Small intestine (tissue), 7 donors: Measurements from ENCODE around the gene HSPG2. TPM values are rescaled to one million over a fixed set of nuclear protein-coding genes. Genes with fewer than 3 reads are reported as not detected.
"Not testable (repeated sequence)": the region's sequence is repeated elsewhere in the genome, so short reads cannot be mapped to it uniquely, and the experiment has no call there.

ENCODE experiments used
- DNase-seq, 2 donors: peaks; one replicate each; pipeline versions ENCODE4 v3.0.0 to v3.0.0-alpha.2; 2013
- FAIRE-seq: peaks from 2 replicates; lab custom pipeline; 2012; peaks lifted over from hg19 to GRCh38; lab: Jason Lieb, UNC
- H3K27ac ChIP-seq, 3 donors: one replicate each; pipeline ENCODE4 v1.5.1; 2013; ENCODE audit warnings: low read length in 2 of 3, mild to moderate bottlenecking in 2 of 3, control low read depth in 1 of 3, inconsistent platforms in 1 of 3, low read depth in 1 of 3, moderate library complexity in 1 of 3
- H3K27me3 ChIP-seq, 3 donors: one replicate each; pipeline ENCODE4 v1.6.1; 2013; ENCODE audit warnings: low read length in 3 of 3, inconsistent platforms in 1 of 3; ENCODE audit not compliant: control insufficient read depth in 3 of 3, insufficient read depth in 3 of 3
- H3K36me3 ChIP-seq, 3 donors: one replicate each; pipeline ENCODE4 v1.6.1; 2013; ENCODE audit warnings: low read length in 3 of 3, inconsistent platforms in 1 of 3, low read depth in 1 of 3, mild to moderate bottlenecking in 1 of 3, moderate library complexity in 1 of 3; ENCODE audit not compliant: control insufficient read depth in 3 of 3, insufficient read depth in 2 of 3
- H3K4me1 ChIP-seq, 3 donors: one replicate each; pipeline ENCODE4 v1.6.1; 2013; ENCODE audit warnings: low read length in 2 of 3, inconsistent platforms in 1 of 3, low read depth in 1 of 3, mild to moderate bottlenecking in 1 of 3, moderate library complexity in 1 of 3; ENCODE audit not compliant: control insufficient read depth in 3 of 3, insufficient read depth in 2 of 3
- H3K4me3 ChIP-seq, 3 donors: one replicate each; pipeline ENCODE4 v1.5.1; 2013; ENCODE audit warnings: low read length in 3 of 3, control low read depth in 1 of 3, inconsistent platforms in 1 of 3, low read depth in 1 of 3, mild to moderate bottlenecking in 1 of 3, moderate library complexity in 1 of 3
- H3K9me3 ChIP-seq, 2 donors: one replicate each; pipeline ENCODE4 v1.6.1; 2013; ENCODE audit warnings: low read depth in 1 of 2, low read length in 1 of 2; ENCODE audit not compliant: control insufficient read depth in 2 of 2, insufficient read depth in 1 of 2
- WGBS, 3 donors: extraction: QIAGEN DNeasy Blood & Tissue Kit; methylation state at CpG; one replicate each; pipeline ENCODE4 v1.1.7; 2013; 5-methylcytosine and 5-hydroxymethylcytosine counted together
- polyA plus RNA-seq, 4 donors: library from polyadenylated mRNA; stranded (reverse) in 3 of 4; unstranded in 1 of 4; fragments of 200-250 nt in 3 of 4; fragments of 120-200 nt in 1 of 4; gene quantifications; one replicate each; pipeline versions ENCODE4 v1.2.1 to v1.2.3, GENCODE V29; 2013
- donor health status: healthy with polysubstance abuse.
- donor health status: control.
- donor health status: control.
- donor health status: Bipolar disorder and iron deficiency.
- donor health status: healthy.

The HSPG2 gene
- polyA plus RNA-seq, 4 donors: 3.6 to 82.3 (median 36.3) TPM

DNA sequence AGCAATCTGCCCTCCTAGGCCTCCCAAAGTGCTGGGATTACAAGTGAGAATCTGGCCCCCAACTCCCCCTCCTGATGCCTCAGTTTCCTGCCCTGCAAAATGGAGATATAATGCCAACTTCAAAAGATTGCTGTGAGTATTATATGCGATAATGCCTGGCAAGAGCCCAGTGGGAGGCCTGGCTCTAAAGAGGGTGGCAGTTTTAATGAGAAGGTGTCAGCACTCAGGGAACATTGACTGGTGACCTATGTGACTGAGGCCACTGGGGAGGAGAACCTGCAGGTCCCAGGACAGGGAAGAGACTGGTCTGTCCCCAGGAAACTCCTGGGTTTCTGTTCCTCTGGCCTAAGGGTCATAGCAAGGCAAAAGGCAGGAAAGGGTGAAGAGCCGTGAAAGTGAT, 11.0 kb downstream of the HSPG2 start:
- H3K9me3 ChIP-seq: no peaks in the 10 kb centered on the region
- peak overlapping the region; percentile 75 to 96 (median 96) for H3K27ac ChIP-seq
- H3K4me1 ChIP-seq: peaks cover 11 to 88% (median 21%) of the 10 kb centered on the region in 3 donors
- no peak for FAIRE-seq
- peaks cover 0 to 38% (median 0%) of the 10 kb centered on the region in 3 donors for H3K36me3 ChIP-seq
- DNase-seq: peak in 1 of 2 donors; percentile 56
- H3K27me3 ChIP-seq: no peaks in the 10 kb centered on the region
- WGBS, 3 donors: 36 to 55% (median 37%) methylated on average over 2 of the region's 2 CpGs
- H3K4me3 ChIP-seq: no peak overlapping the region

DNA sequence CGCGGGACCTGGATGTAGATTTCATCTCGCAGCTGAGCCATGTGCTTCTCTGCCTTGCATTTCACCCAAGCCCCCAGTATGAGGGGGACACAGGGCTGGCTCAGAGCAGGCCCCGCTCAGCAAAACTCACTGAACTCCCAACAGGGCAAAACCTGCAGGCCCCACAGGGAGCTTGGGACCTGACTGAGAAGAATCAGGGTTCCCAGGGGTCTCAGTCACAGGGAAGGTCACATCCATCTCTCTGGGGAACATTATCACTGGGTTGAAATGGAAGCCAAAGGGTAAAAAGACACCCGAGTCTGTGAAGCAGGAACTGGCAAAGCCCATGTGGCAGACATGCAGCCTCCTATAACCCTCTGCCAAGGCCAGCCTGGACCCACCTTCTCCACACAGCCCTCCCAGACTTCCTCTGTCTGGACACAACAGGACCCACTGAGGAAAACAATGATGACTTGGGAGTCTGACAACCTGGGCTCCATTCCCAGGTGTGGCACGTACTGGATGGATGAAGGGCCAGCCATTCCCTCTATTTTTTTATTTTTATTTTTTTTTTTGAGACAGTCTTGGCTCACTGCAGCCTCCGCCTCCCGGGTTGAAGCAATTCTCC, 11.7 kb downstream of the HSPG2 start:
- peak overlapping the region; percentile 64 to 96 (median 96) for H3K27ac ChIP-seq
- no peaks in the 10 kb centered on the region for H3K27me3 ChIP-seq
- DNase-seq (no peak), FAIRE-seq (no peak)
- WGBS, 3 donors: 68 to 76% (median 71%) methylated on average over 8 of the region's 8 CpGs
- H3K36me3 ChIP-seq: peaks cover 0 to 34% (median 0%) of the 10 kb centered on the region in 3 donors
- H3K4me3 ChIP-seq: no peak overlapping the region
- H3K9me3 ChIP-seq: no peaks in the 10 kb centered on the region
- H3K4me1 ChIP-seq: peaks cover 9 to 88% (median 26%) of the 10 kb centered on the region in 3 donors

DNA sequence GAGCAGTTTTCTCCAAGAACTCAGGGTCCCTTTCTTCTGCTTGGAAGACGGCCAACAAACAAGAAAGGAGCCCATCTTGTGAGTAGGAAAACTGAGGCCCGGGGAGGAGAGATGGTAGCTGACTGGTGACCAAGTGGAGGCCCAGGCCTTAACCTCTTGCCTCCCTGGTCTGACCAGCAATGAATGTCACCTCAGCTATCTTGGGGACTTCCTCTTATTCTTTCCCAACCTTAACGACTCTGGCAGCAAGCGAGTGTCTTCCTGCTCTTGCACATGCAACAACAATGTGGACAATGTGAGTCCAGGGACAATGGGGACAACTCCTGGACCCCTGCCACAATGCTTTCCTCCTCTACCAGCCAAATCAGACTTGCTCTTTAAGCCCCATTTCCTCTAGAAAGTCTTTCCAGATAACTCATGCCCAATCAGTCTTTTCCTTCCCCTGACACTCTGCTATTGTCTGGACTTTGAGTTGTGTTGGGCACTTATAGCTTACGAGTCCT, 12.6 kb downstream of the HSPG2 start:
- FAIRE-seq: no peak
- Histone ChIP-seq H3K4me1 (peaks cover 9 to 88% (median 25%) of the 10 kb centered on the region in 3 donors), H3K4me3 (no peak overlapping the region), H3K36me3 (peaks cover 0 to 33% (median 0%) of the 10 kb centered on the region in 3 donors), H3K27me3 (no peaks in the 10 kb centered on the region), H3K9me3 (no peaks in the 10 kb centered on the region), H3K27ac (peak overlapping the region; percentile 38 to 96 (median 96))
- DNase-seq: peak; percentile 78 to 86
- WGBS, 3 donors: 44 to 52% (median 51%) methylated on average over 5 of the region's 5 CpGs

DNA sequence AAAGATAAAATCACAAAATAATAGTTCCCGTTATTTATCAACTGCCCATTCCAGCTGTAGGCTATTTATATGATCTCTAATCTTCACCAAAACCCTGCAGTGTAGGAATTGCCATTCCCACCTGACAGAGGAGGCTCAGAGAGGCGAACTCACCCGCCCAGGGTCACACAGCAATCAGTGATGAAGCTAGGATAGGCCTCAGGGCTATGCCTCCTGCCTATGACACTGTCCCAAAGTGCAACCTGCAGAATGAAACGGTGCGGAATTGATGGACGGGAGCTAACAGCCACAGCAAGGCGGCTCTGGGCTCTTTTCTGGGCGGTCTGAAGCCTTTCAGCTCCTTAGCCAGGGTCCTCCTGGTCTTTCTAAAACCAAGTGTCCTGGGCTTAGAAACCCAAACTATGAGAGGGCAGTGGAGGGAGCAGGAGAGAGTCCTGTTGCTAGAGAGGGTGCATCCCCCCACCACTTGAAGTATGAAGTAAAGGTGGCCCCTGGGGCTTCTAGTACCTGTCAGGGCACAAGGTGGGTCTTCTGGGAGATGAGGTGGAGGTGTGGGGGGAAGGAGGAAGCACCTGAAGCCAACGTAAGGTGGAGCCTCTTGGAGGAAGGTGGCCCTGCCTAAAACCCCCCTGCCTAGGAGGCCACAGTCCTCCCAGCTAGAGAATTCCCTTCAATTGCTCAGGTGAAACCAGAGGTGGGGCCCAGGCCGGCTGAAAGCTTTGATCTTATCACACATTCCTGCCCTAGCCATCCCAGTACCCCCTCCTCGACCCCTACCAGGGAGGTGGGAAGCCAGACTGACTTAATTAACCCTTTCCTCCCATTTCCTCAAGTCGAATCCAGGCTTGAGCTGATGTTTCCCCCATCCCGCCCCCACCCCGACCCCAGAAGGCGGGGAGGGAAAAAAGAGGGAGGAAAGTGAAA, 14.8 kb downstream of the HSPG2 start:
- H3K36me3 ChIP-seq: peaks cover 0 to 32% (median 0%) of the 10 kb centered on the region in 3 donors
- no peaks in the 10 kb centered on the region for H3K27me3 ChIP-seq
- no peak for FAIRE-seq
- DNase-seq: peak in 1 of 2 donors; percentile 90
- H3K4me1 ChIP-seq: peaks cover 9 to 85% (median 25%) of the 10 kb centered on the region in 3 donors
- H3K9me3 ChIP-seq: no peaks in the 10 kb centered on the region
- no peak overlapping the region for H3K4me3 ChIP-seq
- H3K27ac ChIP-seq: peak overlapping the region in 2 of 3 donors; percentile 81 to 88
- WGBS, 3 donors: 44 to 54% (median 46%) methylated on average over 15 of the region's 15 CpGs

DNA sequence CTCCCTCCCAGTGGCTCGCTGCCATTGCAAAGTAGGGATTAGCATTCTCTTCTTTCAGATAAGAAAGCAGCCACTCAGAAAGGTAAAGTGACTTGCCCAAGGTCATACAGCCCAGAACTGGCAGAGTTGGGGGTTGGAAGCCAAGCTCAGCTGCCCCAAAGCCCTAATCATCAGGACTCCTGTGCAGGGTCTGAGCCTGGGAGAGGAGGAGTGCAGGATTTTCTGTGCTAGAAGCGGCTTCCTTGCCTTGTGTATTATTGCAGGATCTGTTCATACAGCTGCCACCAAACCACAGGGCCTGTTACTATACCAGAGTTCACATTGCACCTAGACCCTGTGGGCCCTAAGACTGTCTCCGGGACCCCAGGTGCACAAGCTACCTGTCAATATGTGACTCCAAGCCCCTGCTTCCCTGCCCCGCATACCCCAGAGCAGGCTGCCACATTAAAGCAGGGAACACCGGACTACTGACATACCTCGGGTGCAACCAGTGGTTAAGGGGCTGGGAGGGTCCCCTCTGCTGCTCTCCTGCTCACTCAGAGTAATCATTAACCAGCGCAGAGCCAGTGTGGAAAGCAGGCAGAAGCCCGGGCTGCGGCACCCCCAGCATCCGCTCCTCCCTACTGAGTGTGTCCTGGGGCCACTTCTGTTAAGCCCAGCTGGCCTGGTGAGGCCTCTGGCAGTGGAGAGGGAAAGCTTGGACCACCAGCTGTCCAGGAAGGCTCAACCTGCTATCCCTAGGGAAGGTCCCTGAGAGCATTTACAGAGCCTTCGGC, 15.8 kb downstream of the HSPG2 start:
- Histone ChIP-seq H3K27ac (peak overlapping the region in 2 of 3 donors; percentile 81 to 88), H3K36me3 (peaks cover 0 to 41% (median 0%) of the 10 kb centered on the region in 3 donors), H3K27me3 (no peaks in the 10 kb centered on the region), H3K9me3 (no peaks in the 10 kb centered on the region), H3K4me3 (no peak overlapping the region), H3K4me1 (peaks cover 9 to 74% (median 22%) of the 10 kb centered on the region in 3 donors)
- FAIRE-seq (no peak), DNase-seq (peak; percentile 41 to 88)
- 55 to 69% (median 59%) methylated on average over 11 of the region's 11 CpGs for WGBS, 3 donors

DNA sequence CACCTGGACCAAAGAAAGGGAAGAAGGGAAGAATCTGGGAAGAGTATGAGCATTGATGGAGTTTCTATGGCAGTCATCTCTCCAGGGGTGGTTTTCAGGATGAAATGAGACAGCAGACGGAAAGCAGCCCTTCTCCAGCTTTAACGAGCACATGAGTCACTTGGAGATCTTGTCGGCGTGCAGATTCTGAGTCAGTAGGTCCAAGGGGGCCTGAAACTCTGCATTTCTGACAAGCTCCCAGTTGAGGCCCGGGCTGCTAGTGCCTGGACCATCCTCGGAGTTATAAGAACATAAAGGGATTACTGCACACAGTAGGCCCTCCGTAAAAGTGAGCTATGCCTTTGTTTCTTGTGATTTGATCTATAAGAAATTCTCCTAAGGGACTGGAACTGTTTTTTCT, 17.6 kb downstream of the HSPG2 start:
- DNase-seq (no peak), FAIRE-seq (no peak)
- H3K27me3 ChIP-seq: no peaks in the 10 kb centered on the region
- peaks cover 0 to 39% (median 0%) of the 10 kb centered on the region in 3 donors for H3K36me3 ChIP-seq
- no peak overlapping the region for H3K4me3 ChIP-seq
- 72 to 78% (median 75%) methylated on average over 7 of the region's 7 CpGs for WGBS, 3 donors
- peaks cover 5 to 68% (median 15%) of the 10 kb centered on the region in 3 donors for H3K4me1 ChIP-seq
- H3K9me3 ChIP-seq: no peaks in the 10 kb centered on the region
- peak overlapping the region in 1 of 3 donors; percentile 88 for H3K27ac ChIP-seq

DNA sequence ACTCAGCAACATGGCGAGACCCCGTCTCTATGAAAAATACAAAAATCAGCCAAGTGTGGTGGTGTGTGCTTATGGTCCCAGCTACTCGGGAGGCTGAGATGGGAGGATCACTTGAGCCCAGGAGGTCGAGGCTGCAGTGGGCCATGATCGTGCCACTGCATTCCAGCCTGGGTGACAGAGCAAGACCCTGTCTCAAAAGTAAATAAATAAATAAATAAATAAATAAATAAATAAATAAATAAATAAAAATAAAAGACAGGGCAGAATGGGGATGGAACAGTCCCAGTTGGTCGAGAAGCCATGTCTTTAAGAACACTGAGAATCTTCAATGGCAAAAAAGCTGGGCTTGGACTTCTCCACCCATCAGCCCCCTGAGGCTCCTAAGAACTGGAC, 19.9 kb downstream of the HSPG2 start:
- H3K9me3 ChIP-seq, H3K4me3 ChIP-seq, DNase-seq, H3K27ac ChIP-seq, FAIRE-seq, H3K27me3 ChIP-seq: not testable (repeated sequence)
- H3K4me1 ChIP-seq: peaks cover 3 to 69% (median 9%) of the 10 kb centered on the region in 3 donors
- H3K36me3 ChIP-seq: peaks cover 0 to 56% (median 0%) of the 10 kb centered on the region in 3 donors
- 77 to 93% (median 80%) methylated on average over 6 of the region's 6 CpGs for WGBS, 3 donors
